Measurements from ENCODE around the gene TSSK1B. TPM values are rescaled to one million over a fixed set of nuclear protein-coding genes. Genes with fewer than 3 reads are reported as not detected.

TSSK1B gene
- total and polyA plus RNA-seq, 2 of the 8 experiments (the other 6 are each of a cell fraction or from before 2014, with no cell fraction given) = 0.05 TPM; not detected in 1

GRCh38 chr5:113448252-113448651 lies 13.5 kb upstream of the TSSK1B start:
- no peak overlapping the region for H2BK120ac ChIP-seq (replicated peaks; ENCODE audit: low read depth, low read length)
- CTCF ChIA-PET (ENCODE audit: partially characterized antibody) = interaction anchor here (1.0 to 1.9 kb wide), 9 partner anchors 8 to 323 kb away, joined by 3 to 5 read pairs (median 3); partner anchors contain the start of gene YTHDC2
- POLR2A ChIA-PET (ENCODE audit: partially characterized antibody) = no interaction called here

More at GRCh38 chr5:113448252-113448651, 13.5 kb upstream of the TSSK1B start:
- Histone ChIP-seq H2BK12ac (ENCODE audit: low read depth, low read length) (no peak overlapping the region), H3K9me3 (ENCODE audit: insufficient read depth in 2 of 2, low read depth in 1 of 2, low read length in 1 of 2) (peaks cover 0 to 4% of the 10 kb centered on the region in 2 experiments; a peak in 1 of 4 replicates), H3K79me1 (ENCODE audit: low read depth, low read length) (no peaks in the 10 kb centered on the region), H3K4me1 (replicated peaks in 1 of 4; ENCODE audit: control insufficient read depth in 3 of 4, insufficient read depth in 4 of 4, low read length in 3 of 4) (no peaks in the 10 kb centered on the region), H3K56ac (replicated peaks; ENCODE audit: insufficient read length, low read depth, low read length) (no peak overlapping the region), H3K36me3 (ENCODE audit: control insufficient read depth in 2 of 4, insufficient read depth in 4 of 4, low read length in 3 of 4) (0 out of 8 replicates have a peak, but pooled peaks cover 0 to 2% (median 0%) of the 10 kb centered on the region in 4 experiments), H2BK15ac (ENCODE audit: low read length) (no peak overlapping the region), H4K20me1 (replicated peaks in 1 of 2; ENCODE audit: control insufficient read depth in 1 of 2, insufficient read depth in 2 of 2, low read length in 2 of 2) (no peaks in the 10 kb centered on the region), H3K27me3 (replicated peaks in 1 of 4; ENCODE audit: control insufficient read depth in 3 of 4, extremely low read depth in 1 of 4, insufficient read depth in 3 of 4, low read length in 3 of 4) (no peaks in the 10 kb centered on the region), H3K27ac (ENCODE audit: low read depth, low read length) (no peak overlapping the region), H2AFZ (ENCODE audit: low read length) (no peak overlapping the region), H4K91ac (replicated peaks; ENCODE audit: insufficient read length, low read length) (no peak overlapping the region), H4K8ac (ENCODE audit: extremely low read depth, insufficient read depth, low read length) (no peak overlapping the region), H3K79me2 (ENCODE audit: control insufficient read depth in 1 of 2, insufficient read depth in 2 of 2, low read length in 2 of 2) (no peaks in the 10 kb centered on the region), H4K5ac (ENCODE audit: insufficient read length, low read depth, low read length) (no peak overlapping the region), H2BK20ac (ENCODE audit: low read length) (no peak overlapping the region), H3K4me2 (ENCODE audit: insufficient read depth in 1 of 2, low read depth in 2 of 2, low read length in 2 of 2) (no peak overlapping the region), H3K23me2 (ENCODE audit: low read depth, low read length) (no peaks in the 10 kb centered on the region), H3K9ac (replicated peaks in 1 of 4; ENCODE audit: extremely low read depth in 1 of 4, low read depth in 3 of 4, low read length in 3 of 4) (no peak overlapping the region), H3K14ac (ENCODE audit: insufficient read length) (no peak overlapping the region), H3K23ac (ENCODE audit: insufficient read length) (no peak overlapping the region), H2BK5ac (ENCODE audit: low read depth, low read length) (no peak overlapping the region), H2AK5ac (ENCODE audit: low read depth, low read length) (no peak overlapping the region), H3K4ac (replicated peaks; ENCODE audit: insufficient read length, low read depth, low read length) (no peak overlapping the region), H3K18ac (ENCODE audit: extremely low read depth, low read length) (no peak overlapping the region), H3K4me3 (ENCODE audit: extremely low read depth in 1 of 4, insufficient read depth in 2 of 4, low read depth in 3 of 4, low read length in 4 of 4) (no peak overlapping the region)
- no peak for DNase-seq (ENCODE audit: low read depth in 1 of 2, low spot score in 2 of 2)
- FAIRE-seq = no peak
- no peak for TF ChIP-seq JUN (IDR thresholded peaks at IDR 0.05; ENCODE audit: low read depth, low read length)
- TF ChIP-seq MAX (IDR thresholded peaks at IDR 0.05) = no peak
- TF ChIP-seq EZH2 (IDR thresholded peaks at IDR 0.05; ENCODE audit: low read depth, low read length, severe bottlenecking) = no peak
- no peak for TF ChIP-seq BACH1 (IDR thresholded peaks at IDR 0.05; ENCODE audit: low read length)
- no peak for TF ChIP-seq USF2 (IDR thresholded peaks at IDR 0.05; ENCODE audit: low read length)
- TF ChIP-seq TAF1 (IDR thresholded peaks at IDR 0.05; ENCODE audit: low read depth, low read length) = no peak
- no peak for TF ChIP-seq CHD2 (IDR thresholded peaks at IDR 0.05; ENCODE audit: low read length)
- WGBS, 2 experiments (ENCODE audit: extremely low coverage in 1 of 2, insufficient coverage in 1 of 2, insufficient read length in 1 of 2, insufficient replicate concordance in 2 of 2, low coverage in 1 of 2, low lambda C conversion rate in 2 of 2, missing lambda C conversion rate in 1 of 2) = 90% methylated on average over 3 of the region's 3 CpGs; no CpG with 5 or more reads in 1 of the 2 experiments
